Heart left ventricle (tissue), 16 donors: Measurements from ENCODE around the gene KCNG2. TPM values are rescaled to one million over a fixed set of nuclear protein-coding genes. Genes with fewer than 3 reads are reported as not detected.

Source experiments
- ATAC-seq, 4 donors: fragments of 200-7000 bp; cut with Tn5 transposase; one replicate each; pipeline ENCODE4 v1.9.1; 2020 to 2022; ENCODE audit warnings: moderate library complexity in 4 of 4, mild to moderate bottlenecking in 3 of 4, moderate number of reproducible peaks in 1 of 4
- DNase-seq, 5 donors: peaks; one replicate each; pipeline ENCODE4 v3.0.0-alpha.2; 2020
- H3K27ac ChIP-seq, 12 donors: fragments of 200-600 bp; sonication (generic) in 4 of 12; one replicate each; pipeline versions ENCODE4 v1.5.0 to v1.8.0; 2016 to 2022; ENCODE audit warnings: mild to moderate bottlenecking in 2 of 12
- H3K27me3 ChIP-seq, 9 donors: fragments of 200-600 bp; sonication (generic) in 2 of 9; one replicate each; pipeline versions ENCODE4 v1.5.1 to v1.8.0; 2016 to 2022; ENCODE audit warnings: mild to moderate bottlenecking in 3 of 9
- H3K36me3 ChIP-seq, 9 donors: fragments of 200-600 bp; sonication (generic) in 2 of 9; one replicate each; pipeline versions ENCODE4 v1.5.0 to v1.8.0; 2018 to 2022; ENCODE audit warnings: mild to moderate bottlenecking in 2 of 9
- H3K4me1 ChIP-seq, 12 donors: fragments of 200-600 bp; sonication (generic) in 4 of 12; one replicate each; pipeline versions ENCODE4 v1.5.0 to v1.8.0; 2016 to 2022; ENCODE audit warnings: mild to moderate bottlenecking in 3 of 12
- H3K4me3 ChIP-seq, 12 donors: fragments of 200-600 bp; sonication (generic) in 4 of 12; one replicate each; pipeline versions ENCODE4 v1.5.0 to v1.8.0; 2017 to 2022; ENCODE audit warnings: mild to moderate bottlenecking in 9 of 12, moderate library complexity in 4 of 12
- H3K9me3 ChIP-seq, 12 donors: fragments of 200-600 bp; sonication (generic) in 4 of 12; one replicate each; pipeline versions ENCODE4 v1.5.0 to v1.8.0; 2016 to 2022; ENCODE audit warnings: mild to moderate bottlenecking in 1 of 12
- CTCF ChIP-seq, 12 donors: fragments of 200-600 bp; sonication (generic) in 4 of 12; IDR thresholded peaks; one replicate each; pipeline versions ENCODE4 v1.5.0 to v1.8.0; 2018 to 2022; ENCODE audit warnings: antibody characterized with exemption in 12 of 12, mild to moderate bottlenecking in 5 of 12
- POLR2A ChIP-seq, 2 donors: fragments of 450-650 bp; IDR thresholded peaks; one replicate each; pipeline ENCODE4 v1.6.1; 2017; ENCODE audit warnings: antibody characterized with exemption in 2 of 2, mild to moderate bottlenecking in 2 of 2, moderate library complexity in 2 of 2
- WGBS, 4 donors: extraction: QIAGEN DNeasy Blood & Tissue Kit in 2 of 4; methylation state at CpG; one replicate each; pipeline versions ENCODE4 v1.1.5 to v1.1.7; 2013 to 2018; 5-methylcytosine and 5-hydroxymethylcytosine counted together
- intact Hi-C, 10 donors: fragments of 100-400 bp; cut with DNase I; formaldehyde crosslinking; loops; one replicate each; pipeline versions ENCODE4 v1.11.1 to v1.14.2; 2022
- polyA plus RNA-seq, 2 donors: library from polyadenylated mRNA; stranded (reverse); fragments of 200-250 nt; gene quantifications; one replicate each; pipeline ENCODE4 v1.2.3, GENCODE V29; 2013
- total RNA-seq, 9 donors: library from RNA; depleted of rRNA in 2 of 9; stranded (reverse); fragments of >200 nt in 2 of 9; fragmentation: NEBNext Ultra II Directional in 3 of 9; extraction: Animal tissue kit (Norgen Biotek cat#: 25700) in 3 of 9; gene quantifications; one replicate each; pipeline versions ENCODE4 v1.1.0 to v1.2.4, GENCODE V29; 2016 to 2023
- donor health status: ischemic (EF 13 %, LVEDD 7.1; RV severe dilation, severe dysfunction).
- donor health status: healthy with polysubstance abuse.
- donor health status: DM: no; HTN: yes; CAD: no.
- donor health status: DM: no; HTN: no; CAD: no.
- donor health status: ischemic (EF 25% LVEDD 6.9; RV normal size, moderate dysfunction).
- donor health status: ischemic (EF 25% LVEDD 5.7; RV mildly dilated, moderate dysfunction).
- donor health status: healthy.
- donor health status: DM: yes; HTN: yes; CAD: no.
- donor health status: ischemic (EF 35%, LVEDD 5.7; RV mildly dilated, moderate dysfunction).
- donor health status: nonischemic (EF 11% LVEDD 7.7; RV severe dilation, severe dysfunction).
- donor health status: DM: yes; HTN: yes; CAD: no.
- donor health status: PGD.
- donor health status: ischemic (EF 29% LVEDD 5.4; RV normal size, mild dysfunction).
- donor health status: nonischemic (EF 23%, LVEDD 6.1; RV moderate dilation, normal function).

Gene KCNG2
- total and polyA plus RNA-seq, 11 donors: 0.07 to 1.5 (median 0.18) TPM; not detected in 8

DNA sequence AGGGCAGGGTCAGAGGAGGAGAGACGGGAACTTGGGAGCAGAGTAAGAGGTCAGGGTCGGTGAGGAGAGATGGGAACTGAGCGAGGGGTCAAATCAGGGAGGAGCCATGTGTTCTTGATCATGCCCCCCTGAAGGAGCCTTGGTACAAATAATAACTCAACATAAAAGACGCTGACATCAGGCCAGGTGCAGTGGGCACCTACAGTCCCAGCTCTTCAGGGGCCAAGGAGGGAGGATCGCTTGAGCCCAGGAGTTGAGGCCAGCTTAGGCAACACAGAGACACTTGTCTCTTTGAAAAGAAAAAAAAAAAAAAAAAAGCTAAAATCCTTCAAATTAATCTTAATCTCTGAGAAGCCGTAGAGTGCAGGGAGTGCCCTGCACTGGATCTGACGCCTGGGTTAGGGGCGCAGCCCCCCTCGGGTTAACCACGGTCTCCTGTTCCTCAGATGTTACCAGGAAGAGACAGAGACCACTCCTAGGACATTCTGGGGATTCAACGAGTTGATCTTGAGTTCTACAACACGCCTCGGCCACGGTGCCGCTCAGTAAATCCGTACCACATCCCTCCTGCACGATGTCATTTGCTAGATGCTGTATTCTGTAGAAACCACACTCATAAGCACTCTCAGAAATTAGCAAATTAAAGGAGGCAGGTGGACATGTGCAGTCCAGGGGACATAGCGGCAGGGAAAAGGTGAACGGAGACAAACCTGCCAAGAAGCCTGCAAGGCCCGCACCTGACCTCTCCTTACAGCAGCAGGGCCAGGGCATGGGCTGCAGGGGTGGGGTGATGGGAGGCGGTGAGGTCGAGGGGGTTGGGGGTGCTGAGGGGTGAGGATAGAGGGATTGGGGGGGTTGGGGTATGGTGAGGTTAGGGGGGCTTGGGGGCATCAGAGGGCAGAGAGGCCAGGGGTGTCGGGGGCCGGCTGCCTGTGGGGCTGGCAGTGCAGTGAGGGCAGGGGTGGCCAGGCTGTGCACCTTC is 124.5 kb downstream of the KCNG2 start:
- H3K9me3 ChIP-seq: no peaks in the 10 kb centered on the region
- H3K36me3 ChIP-seq: peaks cover 0 to 48% (median 14%) of the 10 kb centered on the region in 9 donors
- 94 to 98% (median 96%) methylated on average over 22 to 24 of the region's 24 CpGs for WGBS, 4 donors
- intact Hi-C loops: no loop called here
- no peaks in the 10 kb centered on the region for H3K27me3 ChIP-seq
- ATAC-seq (peak in 1 of 4 donors; percentile 8), DNase-seq (peak in 2 of 5 donors; percentile 10 to 12)
- TF ChIP-seq POLR2A (IDR thresholded peaks at IDR 0.05) (no peak), CTCF (IDR thresholded peaks at IDR 0.05) (no peak)
- no peak overlapping the region for H3K4me3 ChIP-seq
- H3K27ac ChIP-seq: no peak overlapping the region
- peaks cover 0 to 20% (median 7%) of the 10 kb centered on the region in 12 donors for H3K4me1 ChIP-seq

GRCh38 chr18:79922971-79923411 is 125.3 kb downstream of the KCNG2 start:
- DNase-seq: peak in 3 of 5 donors; percentile 15 to 55 (median 16)
- 70 to 81% (median 76%) methylated on average over 17 of the region's 17 CpGs for WGBS, 4 donors
- Histone ChIP-seq H3K4me3 (no peak overlapping the region), H3K27me3 (no peaks in the 10 kb centered on the region), H3K9me3 (no peaks in the 10 kb centered on the region), H3K4me1 (peaks cover 0 to 20% (median 7%) of the 10 kb centered on the region in 12 donors), H3K36me3 (peaks cover 0 to 45% (median 12%) of the 10 kb centered on the region in 9 donors), H3K27ac (no peak overlapping the region)
- ATAC-seq: peak in 1 of 4 donors; percentile 7
- TF ChIP-seq CTCF (IDR thresholded peaks at IDR 0.05) (no peak), POLR2A (IDR thresholded peaks at IDR 0.05) (no peak)
- intact Hi-C loops: no loop called here

DNA sequence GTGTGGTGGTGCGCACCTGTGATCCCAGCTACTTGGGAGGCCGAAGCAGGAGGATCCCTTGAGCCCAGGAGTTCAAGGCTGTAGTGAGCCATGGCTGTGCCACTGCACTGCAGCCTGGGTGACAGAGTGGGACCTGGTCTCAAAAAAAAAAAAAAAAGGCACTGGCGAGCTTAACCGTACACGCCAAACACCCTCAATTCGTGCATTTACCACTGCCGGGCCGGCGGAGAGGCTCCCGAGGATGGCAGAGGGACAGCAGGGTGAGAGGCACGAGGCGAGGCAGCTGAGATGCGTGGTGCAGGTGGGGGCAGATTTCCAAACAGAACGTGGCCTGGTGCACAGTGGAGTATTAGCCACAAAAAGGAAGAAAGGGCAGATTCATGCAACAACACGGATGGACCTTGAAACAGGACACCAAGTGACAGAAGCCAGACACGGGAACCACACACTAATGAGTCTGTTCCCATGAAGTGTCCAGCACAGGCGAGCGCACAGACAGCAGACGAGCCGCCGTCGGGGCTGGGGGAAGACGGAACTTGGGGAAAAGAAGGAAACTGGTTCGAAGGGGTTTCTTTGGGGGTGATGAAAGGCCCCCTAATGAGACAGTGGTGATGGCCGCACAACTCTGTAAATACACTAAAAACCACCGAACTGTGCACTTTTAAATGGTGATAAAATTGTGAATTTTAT is 126.3 kb downstream of the KCNG2 start:
- peaks cover 0 to 20% (median 7%) of the 10 kb centered on the region in 12 donors for H3K4me1 ChIP-seq
- no peak overlapping the region for H3K27ac ChIP-seq
- H3K27me3 ChIP-seq: no peaks in the 10 kb centered on the region
- no peak for ATAC-seq
- DNase-seq: peak in 3 of 5 donors; percentile 12 to 31 (median 12)
- H3K9me3 ChIP-seq: peaks cover 0 to 4% (median under 1%) of the 10 kb centered on the region in 12 donors
- H3K4me3 ChIP-seq: no peak overlapping the region
- intact Hi-C loops: no loop called here
- H3K36me3 ChIP-seq: peaks cover 0 to 41% (median 7%) of the 10 kb centered on the region in 9 donors
- WGBS, 4 donors: 95 to 98% (median 97%) methylated on average over 26 of the region's 26 CpGs
- TF ChIP-seq CTCF (IDR thresholded peaks at IDR 0.05) (no peak), POLR2A (IDR thresholded peaks at IDR 0.05) (no peak)
